Femur (tissue), 1 donor: ENCODE measurements around the gene GLT6D1.

Source experiments
- DNase-seq: peaks from one replicate; pipeline ENCODE4 v3.0.0-alpha.2; 2017

Gene GLT6D1

GRCh38 chr9:135582966-135583687 lies 56.2 kb downstream of the GLT6D1 start:
- DNase-seq, result no peak

DNA sequence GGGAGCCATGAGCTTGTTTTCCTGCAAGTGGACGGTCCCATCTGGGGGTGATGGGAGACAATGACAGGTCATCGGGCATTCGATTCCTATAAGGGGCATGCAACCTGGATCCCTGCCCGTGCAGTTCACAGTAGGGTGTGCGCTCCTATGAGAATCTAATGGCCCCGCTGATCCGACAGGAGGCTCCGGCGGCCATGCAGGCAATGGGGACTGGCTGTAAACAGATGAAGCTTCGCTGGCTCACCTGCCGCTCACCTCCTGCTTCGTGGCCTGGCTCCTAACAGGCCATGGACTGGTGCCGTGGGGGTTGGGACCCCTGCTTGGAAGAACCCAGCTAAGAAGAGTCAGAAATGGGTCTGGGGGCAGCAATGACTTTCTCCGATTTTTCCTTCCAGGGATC lies 56.8 kb downstream of the GLT6D1 start:
- DNase-seq, result no peak

GRCh38 chr9:135581636-135582426 lies 57.5 kb downstream of the GLT6D1 start:
- no peak for DNase-seq

- no peak for DNase-seq
Observed at GRCh38 chr9:135580664-135581380, 58.5 kb downstream of the GLT6D1 start.

GRCh38 chr9:135579889-135580660 lies 59.3 kb downstream of the GLT6D1 start:
- no peak for DNase-seq

- no peak for DNase-seq
Observed at GRCh38 chr9:135579356-135579755, 60.0 kb downstream of the GLT6D1 start.

GRCh38 chr9:135577256-135577655 lies 62.1 kb downstream of the GLT6D1 start:
- no peak for DNase-seq

- no peak for DNase-seq
Observed at GRCh38 chr9:135575995-135576631, 63.2 kb downstream of the GLT6D1 start.

GRCh38 chr9:135574943-135575342 lies 64.4 kb downstream of the GLT6D1 start:
- no peak for DNase-seq

DNA sequence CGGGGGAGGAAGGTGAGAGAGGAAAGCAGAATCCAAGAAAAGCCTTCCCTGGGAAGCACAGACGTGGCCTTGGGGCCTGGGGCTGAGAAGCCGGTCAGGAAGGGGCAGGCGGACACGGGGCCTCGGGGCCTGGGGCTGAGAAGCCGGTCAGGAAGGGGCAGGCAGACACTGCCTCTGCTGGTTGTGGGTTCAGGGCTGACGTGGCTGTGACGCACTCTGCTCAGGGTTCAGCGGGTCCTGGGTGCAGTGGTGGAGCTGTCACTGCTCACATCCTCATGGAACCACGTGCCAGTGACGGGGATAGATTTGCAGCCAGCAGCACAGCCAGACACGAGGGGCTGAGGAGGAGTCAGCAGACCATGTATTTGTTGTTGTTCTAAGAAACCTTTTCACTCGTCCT lies 65.0 kb downstream of the GLT6D1 start:
- DNase-seq, result no peak
